ENCODE measurements around the gene ARHGAP42. TPM values are rescaled to one million over a fixed set of nuclear protein-coding genes. Genes with fewer than 3 reads are reported as not detected.

Gene ARHGAP42
- total RNA-seq, 2 donors from 2014 or later, result not detected

- Mint-ChIP-seq H3K9me3 (peaks cover 5% of the 10 kb centered on the region), H3K4me3 (no peak overlapping the region), H3K36me3 (ENCODE audit: low read depth) (no peaks in the 10 kb centered on the region), H3K4me1 (no peaks in the 10 kb centered on the region), H3K27me3 (no peaks in the 10 kb centered on the region), H3K27ac (no peak overlapping the region)
- ATAC-seq (replicated peaks), result no peak
Measured at GRCh38 chr11:100936781-100937180, 249.7 kb downstream of the ARHGAP42 start.

DNA sequence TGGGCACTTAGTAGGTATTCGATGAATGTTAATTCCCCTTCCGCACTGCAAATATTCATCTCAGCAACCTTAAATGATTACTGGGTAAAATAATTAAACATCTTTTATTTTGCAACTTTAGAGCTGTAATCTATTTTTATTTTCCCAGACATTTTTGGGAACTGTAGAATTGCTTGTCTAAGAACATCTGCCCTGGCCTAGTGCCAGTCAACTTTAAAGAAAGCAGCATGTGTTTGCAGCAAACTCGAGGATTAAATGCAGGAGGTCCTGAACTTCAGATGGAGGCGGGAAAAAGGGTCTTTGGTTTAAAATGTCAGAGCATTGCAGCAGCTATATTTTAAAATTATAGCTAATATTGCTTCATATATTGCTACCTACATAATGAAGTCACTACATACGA lies 252.5 kb downstream of the ARHGAP42 start:
- Mint-ChIP-seq H3K4me3 (no peak overlapping the region), H3K27me3 (no peaks in the 10 kb centered on the region), H3K36me3 (ENCODE audit: low read depth) (no peaks in the 10 kb centered on the region), H3K4me1 (no peaks in the 10 kb centered on the region), H3K9me3 (peaks cover 5% of the 10 kb centered on the region), H3K27ac (no peak overlapping the region)
- no peak for ATAC-seq (replicated peaks)

- Mint-ChIP-seq H3K9me3 (peaks cover 5% of the 10 kb centered on the region), H3K27me3 (no peaks in the 10 kb centered on the region), H3K36me3 (ENCODE audit: low read depth) (no peaks in the 10 kb centered on the region), H3K27ac (no peak overlapping the region), H3K4me1 (no peaks in the 10 kb centered on the region), H3K4me3 (no peak overlapping the region)
- ATAC-seq (replicated peaks), result no peak
Measured at GRCh38 chr11:100940111-100940510, 253.0 kb downstream of the ARHGAP42 start.

DNA sequence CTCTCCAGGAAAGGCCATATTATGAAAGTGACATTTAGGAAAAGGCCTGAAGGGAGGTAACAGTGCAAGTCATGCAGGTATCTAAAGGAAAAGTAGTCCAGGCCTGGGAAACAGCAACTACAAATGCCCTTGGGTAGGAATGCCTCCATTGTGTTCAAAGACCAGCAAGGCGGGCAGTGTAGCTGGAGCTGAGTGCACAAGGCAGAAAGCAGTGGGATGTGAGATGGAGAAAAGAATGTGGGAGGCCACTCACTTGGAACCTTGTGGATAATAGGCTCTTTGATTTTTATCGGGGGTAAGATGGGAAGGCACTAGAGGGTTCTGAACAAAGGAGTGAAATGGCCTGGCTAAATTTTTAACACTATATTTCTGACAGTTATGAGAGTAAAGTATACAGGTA lies 253.9 kb downstream of the ARHGAP42 start:
- no peak overlapping the region for H3K27ac Mint-ChIP-seq
- peaks cover 5% of the 10 kb centered on the region for H3K9me3 Mint-ChIP-seq
- H3K4me3 Mint-ChIP-seq, result no peak overlapping the region
- H3K36me3 Mint-ChIP-seq (ENCODE audit: low read depth), result no peaks in the 10 kb centered on the region
- H3K4me1 Mint-ChIP-seq, result no peaks in the 10 kb centered on the region
- no peak for ATAC-seq (replicated peaks)
- H3K27me3 Mint-ChIP-seq, result no peaks in the 10 kb centered on the region

DNA sequence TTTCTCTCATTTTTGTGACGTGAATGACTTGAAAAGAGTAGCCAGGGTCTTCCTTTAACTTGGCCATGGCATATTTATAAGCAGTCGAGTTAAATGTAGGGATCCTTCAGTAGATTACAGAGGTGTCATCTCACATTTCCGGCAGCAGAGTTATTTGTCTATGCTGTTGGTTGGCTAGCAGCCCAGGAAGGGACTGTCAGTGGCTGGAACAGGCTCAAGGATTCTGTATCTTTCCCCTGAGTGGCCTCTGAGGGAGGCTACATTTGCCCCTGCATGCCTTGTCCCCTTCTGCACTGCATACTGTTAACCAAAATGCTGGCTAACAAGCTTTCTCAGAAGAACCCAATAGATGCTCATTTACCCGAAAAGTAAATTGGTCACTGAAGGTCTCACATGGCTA lies 254.9 kb downstream of the ARHGAP42 start:
- no peaks in the 10 kb centered on the region for H3K36me3 Mint-ChIP-seq (ENCODE audit: low read depth)
- no peak for ATAC-seq (replicated peaks)
- no peaks in the 10 kb centered on the region for H3K27me3 Mint-ChIP-seq
- H3K27ac Mint-ChIP-seq, result no peak overlapping the region
- no peaks in the 10 kb centered on the region for H3K4me1 Mint-ChIP-seq
- peaks cover 5% of the 10 kb centered on the region for H3K9me3 Mint-ChIP-seq
- no peak overlapping the region for H3K4me3 Mint-ChIP-seq

DNA sequence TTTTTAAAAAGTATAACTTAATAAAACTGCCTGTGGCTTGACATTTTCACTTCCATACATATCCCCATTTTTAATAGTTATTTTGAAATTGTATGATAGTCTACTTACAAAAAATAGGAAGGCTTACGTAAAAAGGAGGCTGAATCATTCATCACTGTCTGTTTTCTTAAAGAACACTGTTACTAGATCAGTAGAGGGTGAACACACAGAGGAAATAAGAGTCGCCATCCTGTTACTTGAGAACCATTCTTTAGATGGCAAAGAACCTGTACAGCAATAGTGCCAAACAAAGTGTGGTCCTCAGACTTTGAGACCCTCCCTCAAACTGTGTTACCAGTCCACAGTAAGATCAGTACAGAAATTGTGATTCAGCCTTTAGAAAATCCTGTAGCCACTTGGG lies 261.8 kb downstream of the ARHGAP42 start:
- no peak overlapping the region for H3K4me3 Mint-ChIP-seq
- H3K27me3 Mint-ChIP-seq, result no peaks in the 10 kb centered on the region
- no peaks in the 10 kb centered on the region for H3K36me3 Mint-ChIP-seq (ENCODE audit: low read depth)
- no peaks in the 10 kb centered on the region for H3K4me1 Mint-ChIP-seq
- no peak overlapping the region for H3K27ac Mint-ChIP-seq
- no peak for ATAC-seq (replicated peaks)
- H3K9me3 Mint-ChIP-seq, result peaks cover 7% of the 10 kb centered on the region

GRCh38 chr11:100949443-100949842 lies 262.4 kb downstream of the ARHGAP42 start:
- peaks cover 7% of the 10 kb centered on the region for H3K9me3 Mint-ChIP-seq
- H3K27ac Mint-ChIP-seq, result no peak overlapping the region
- no peaks in the 10 kb centered on the region for H3K4me1 Mint-ChIP-seq
- no peaks in the 10 kb centered on the region for H3K27me3 Mint-ChIP-seq
- H3K36me3 Mint-ChIP-seq (ENCODE audit: low read depth), result no peaks in the 10 kb centered on the region
- ATAC-seq (replicated peaks), result no peak
- H3K4me3 Mint-ChIP-seq, result no peak overlapping the region

DNA sequence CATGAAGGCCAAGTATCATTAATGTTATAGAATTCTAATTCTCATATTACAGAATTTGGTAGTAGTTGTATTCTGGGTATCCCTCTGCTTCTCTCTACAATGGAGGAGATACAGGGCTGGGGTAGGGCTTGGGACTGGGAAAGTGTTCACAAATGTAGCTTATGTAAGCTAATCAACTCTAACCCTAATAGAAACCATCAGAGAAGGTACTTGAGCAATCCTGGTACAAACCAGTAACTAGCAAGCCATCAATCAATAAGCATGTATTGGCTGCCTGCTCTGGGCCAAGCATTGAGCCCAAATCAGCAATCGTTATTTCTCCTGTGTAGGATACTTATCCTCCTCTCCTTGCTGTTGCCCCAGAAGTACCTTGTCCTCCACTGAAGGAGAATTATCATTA lies 268.2 kb downstream of the ARHGAP42 start:
- H3K4me3 Mint-ChIP-seq, result no peak overlapping the region
- no peak overlapping the region for H3K27ac Mint-ChIP-seq
- no peaks in the 10 kb centered on the region for H3K36me3 Mint-ChIP-seq (ENCODE audit: low read depth)
- ATAC-seq (replicated peaks), result no peak
- H3K4me1 Mint-ChIP-seq, result no peaks in the 10 kb centered on the region
- H3K9me3 Mint-ChIP-seq, result peaks cover 4% of the 10 kb centered on the region
- H3K27me3 Mint-ChIP-seq, result no peaks in the 10 kb centered on the region

DNA sequence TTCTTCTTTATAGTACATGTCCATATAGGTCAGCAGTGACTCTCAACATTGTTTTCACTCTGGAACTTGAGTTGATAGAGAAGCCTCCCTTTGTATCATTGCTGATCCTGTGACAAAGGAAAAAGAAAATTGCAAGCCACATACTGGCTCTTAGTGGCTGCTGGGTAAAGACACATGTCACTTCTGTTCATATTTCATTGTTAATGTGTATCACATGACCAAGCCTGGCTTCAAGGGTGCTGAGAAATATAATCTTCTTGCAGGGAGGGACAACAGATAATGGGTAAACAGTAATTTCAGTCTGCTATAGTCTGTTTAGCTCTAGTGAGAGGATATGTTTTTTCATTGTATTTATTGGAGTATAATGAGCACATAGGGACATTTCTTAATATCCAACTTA lies 269.3 kb downstream of the ARHGAP42 start:
- no peak overlapping the region for H3K4me3 Mint-ChIP-seq
- no peaks in the 10 kb centered on the region for H3K4me1 Mint-ChIP-seq
- no peaks in the 10 kb centered on the region for H3K36me3 Mint-ChIP-seq (ENCODE audit: low read depth)
- no peak overlapping the region for H3K27ac Mint-ChIP-seq
- ATAC-seq (replicated peaks), result no peak
- peaks cover 4% of the 10 kb centered on the region for H3K9me3 Mint-ChIP-seq
- H3K27me3 Mint-ChIP-seq, result no peaks in the 10 kb centered on the region

GRCh38 chr11:100957499-100957898 lies 270.4 kb downstream of the ARHGAP42 start:
- Mint-ChIP-seq H3K27me3 (no peaks in the 10 kb centered on the region), H3K27ac (no peak overlapping the region)
- ATAC-seq (replicated peaks), result no peak

GRCh38 chr11:100961633-100962032 lies 274.5 kb downstream of the ARHGAP42 start:
- H3K4me3 Mint-ChIP-seq, result no peak overlapping the region
- H3K27ac Mint-ChIP-seq, result no peak overlapping the region
- H3K36me3 Mint-ChIP-seq (ENCODE audit: low read depth), result no peaks in the 10 kb centered on the region
- no peaks in the 10 kb centered on the region for H3K4me1 Mint-ChIP-seq
- H3K27me3 Mint-ChIP-seq, result no peaks in the 10 kb centered on the region
- no peaks in the 10 kb centered on the region for H3K9me3 Mint-ChIP-seq
- no peak for ATAC-seq (replicated peaks)

More at GRCh38 chr11:100957499-100957898, 270.4 kb downstream of the ARHGAP42 start:
- peaks cover 4% of the 10 kb centered on the region for H3K9me3 Mint-ChIP-seq
- H3K4me1 Mint-ChIP-seq, result no peaks in the 10 kb centered on the region
- no peaks in the 10 kb centered on the region for H3K36me3 Mint-ChIP-seq (ENCODE audit: low read depth)
- no peak overlapping the region for H3K4me3 Mint-ChIP-seq

DNA sequence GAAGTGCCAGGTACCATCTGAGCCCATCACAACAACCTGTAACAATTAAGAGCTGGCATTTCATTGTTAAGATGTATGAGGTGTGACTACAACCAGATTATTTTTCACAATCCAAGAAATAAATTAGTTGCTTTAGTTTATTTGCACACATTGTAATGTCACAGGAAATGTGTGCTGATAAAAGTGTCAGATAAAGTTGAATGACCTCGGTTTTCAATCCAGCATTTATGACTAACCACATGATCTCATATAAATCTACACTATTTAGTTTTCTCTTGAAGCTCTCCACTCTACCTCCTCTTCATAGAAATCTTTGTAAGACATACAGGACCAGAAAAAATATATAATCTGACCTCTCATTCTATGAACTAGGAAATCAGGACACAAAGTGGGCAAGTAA lies 276.3 kb downstream of the ARHGAP42 start:
- H3K9me3 Mint-ChIP-seq, result peaks cover 4% of the 10 kb centered on the region
- no peak overlapping the region for H3K4me3 Mint-ChIP-seq
- H3K27me3 Mint-ChIP-seq, result no peaks in the 10 kb centered on the region
- H3K27ac Mint-ChIP-seq, result no peak overlapping the region
- no peaks in the 10 kb centered on the region for H3K4me1 Mint-ChIP-seq
- H3K36me3 Mint-ChIP-seq (ENCODE audit: low read depth), result no peaks in the 10 kb centered on the region
- no peak for ATAC-seq (replicated peaks)

- H3K27ac Mint-ChIP-seq, result no peak overlapping the region
- no peak overlapping the region for H3K4me3 Mint-ChIP-seq
- ATAC-seq (replicated peaks), result no peak
- no peaks in the 10 kb centered on the region for H3K27me3 Mint-ChIP-seq
- H3K4me1 Mint-ChIP-seq, result no peaks in the 10 kb centered on the region
- H3K36me3 Mint-ChIP-seq (ENCODE audit: low read depth), result no peaks in the 10 kb centered on the region
- peaks cover 4% of the 10 kb centered on the region for H3K9me3 Mint-ChIP-seq
Measured at GRCh38 chr11:100964435-100964834, 277.3 kb downstream of the ARHGAP42 start.

DNA sequence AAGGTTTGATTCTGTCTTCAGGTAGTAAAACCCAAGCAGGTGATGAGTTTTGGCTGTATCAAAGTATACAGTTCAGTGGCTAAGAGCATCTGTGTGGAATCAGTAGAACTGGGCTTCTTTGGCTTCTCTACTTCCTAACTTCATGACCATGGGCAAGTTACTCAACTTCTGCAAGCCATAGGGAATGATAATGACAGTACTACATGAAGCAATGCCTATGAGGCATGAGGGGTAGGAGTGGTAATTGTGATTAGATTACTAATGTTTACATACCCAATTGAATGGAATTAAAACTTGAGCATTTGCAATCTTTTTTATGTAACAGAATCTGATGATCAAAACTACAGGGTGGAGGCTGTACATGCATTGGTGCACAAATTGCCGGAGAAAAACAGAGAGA lies 278.3 kb downstream of the ARHGAP42 start:
- no peaks in the 10 kb centered on the region for H3K4me1 Mint-ChIP-seq
- H3K36me3 Mint-ChIP-seq (ENCODE audit: low read depth), result no peaks in the 10 kb centered on the region
- no peak overlapping the region for H3K27ac Mint-ChIP-seq
- ATAC-seq (replicated peaks), result no peak
- peaks cover 4% of the 10 kb centered on the region for H3K9me3 Mint-ChIP-seq
- no peaks in the 10 kb centered on the region for H3K27me3 Mint-ChIP-seq
- no peak overlapping the region for H3K4me3 Mint-ChIP-seq

GRCh38 chr11:100966366-100966765 lies 279.3 kb downstream of the ARHGAP42 start:
- no peaks in the 10 kb centered on the region for H3K4me1 Mint-ChIP-seq
- no peak overlapping the region for H3K27ac Mint-ChIP-seq

DNA sequence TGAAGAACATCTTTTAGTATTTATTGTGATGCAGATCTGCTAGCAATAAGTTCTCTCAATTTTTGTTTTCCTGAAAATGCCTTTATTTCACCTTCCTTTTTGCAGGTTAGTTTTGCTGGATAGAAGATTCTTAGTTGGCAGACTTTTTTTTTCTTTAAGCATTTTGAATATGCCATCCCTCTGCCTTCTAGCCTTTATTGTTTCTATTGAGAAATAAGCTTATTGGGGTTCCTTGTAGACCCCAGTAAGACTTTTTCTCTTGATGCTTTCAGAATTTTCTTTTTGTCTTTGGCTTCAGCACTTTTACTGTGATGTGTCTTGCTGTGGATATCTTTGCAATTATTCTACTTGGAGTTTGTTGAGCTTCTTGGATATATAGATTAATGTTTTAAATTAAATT lies 281.9 kb downstream of the ARHGAP42 start:
- Mint-ChIP-seq H3K27ac (no peak overlapping the region), H3K27me3 (no peaks in the 10 kb centered on the region), H3K9me3 (peaks cover 4% of the 10 kb centered on the region), H3K4me3 (no peak overlapping the region), H3K4me1 (no peaks in the 10 kb centered on the region), H3K36me3 (ENCODE audit: low read depth) (no peaks in the 10 kb centered on the region)
- no peak for ATAC-seq (replicated peaks)

More at GRCh38 chr11:100966366-100966765, 279.3 kb downstream of the ARHGAP42 start:
- Mint-ChIP-seq H3K9me3 (peaks cover 4% of the 10 kb centered on the region), H3K27me3 (no peaks in the 10 kb centered on the region), H3K4me3 (no peak overlapping the region), H3K36me3 (ENCODE audit: low read depth) (no peaks in the 10 kb centered on the region)
- no peak for ATAC-seq (replicated peaks)

Data from activated T-helper 17 cell treated with anti-CD3 and anti-CD28 coated beads, Interleukin-2, amount 50 U/mL, for 72 hours (primary cell).